Subcutaneous adipose tissue (tissue), 4 donors: ENCODE data around the gene TLCD5. TPM values are rescaled to one million over a fixed set of nuclear protein-coding genes. Genes with fewer than 3 reads are reported as not detected.

Source experiments
- CTCF ChIP-seq: fragments of 450-650 bp; IDR thresholded peaks from one replicate; pipeline ENCODE4 v1.5.1; 2016; ENCODE audit warnings: low read depth, mild to moderate bottlenecking, control low read depth, antibody characterized with exemption, moderate library complexity
- total RNA-seq, 4 donors: library from RNA; depleted of rRNA; stranded (reverse); fragments of >200 nt; gene quantifications; one replicate each; pipeline ENCODE4 v1.1.0, GENCODE V29; 2016

Gene TLCD5
- total RNA-seq: 1 to 10 TPM; 2.3 to 4.4 (median 3.4) TPM

GRCh38 chr11:120324932-120325810 lies at the start of gene TLCD5:
Gene TLCD5, plus strand, starts transcription at chr11:120325299. Its CDS starts 2,143 bp downstream, at chr11:120327442.
- TF ChIP-seq CTCF: no peak

- no peak for TF ChIP-seq CTCF
Measured at GRCh38 chr11:120279502-120279901, 45.6 kb upstream of the TLCD5 start.

- no peak for TF ChIP-seq CTCF
Measured at GRCh38 chr11:120280600-120281051, 44.5 kb upstream of the TLCD5 start.

- no peak for TF ChIP-seq CTCF
Measured at GRCh38 chr11:120281143-120281795, 43.8 kb upstream of the TLCD5 start.

- no peak for TF ChIP-seq CTCF
Measured at GRCh38 chr11:120283124-120283523, 42.0 kb upstream of the TLCD5 start.

- TF ChIP-seq CTCF: no peak
Measured at GRCh38 chr11:120284272-120284671, 40.8 kb upstream of the TLCD5 start.

GRCh38 chr11:120285256-120285655 lies 39.8 kb upstream of the TLCD5 start:
- TF ChIP-seq CTCF: no peak
